ENCODE measurements around the gene MB21D2.

DNA sequence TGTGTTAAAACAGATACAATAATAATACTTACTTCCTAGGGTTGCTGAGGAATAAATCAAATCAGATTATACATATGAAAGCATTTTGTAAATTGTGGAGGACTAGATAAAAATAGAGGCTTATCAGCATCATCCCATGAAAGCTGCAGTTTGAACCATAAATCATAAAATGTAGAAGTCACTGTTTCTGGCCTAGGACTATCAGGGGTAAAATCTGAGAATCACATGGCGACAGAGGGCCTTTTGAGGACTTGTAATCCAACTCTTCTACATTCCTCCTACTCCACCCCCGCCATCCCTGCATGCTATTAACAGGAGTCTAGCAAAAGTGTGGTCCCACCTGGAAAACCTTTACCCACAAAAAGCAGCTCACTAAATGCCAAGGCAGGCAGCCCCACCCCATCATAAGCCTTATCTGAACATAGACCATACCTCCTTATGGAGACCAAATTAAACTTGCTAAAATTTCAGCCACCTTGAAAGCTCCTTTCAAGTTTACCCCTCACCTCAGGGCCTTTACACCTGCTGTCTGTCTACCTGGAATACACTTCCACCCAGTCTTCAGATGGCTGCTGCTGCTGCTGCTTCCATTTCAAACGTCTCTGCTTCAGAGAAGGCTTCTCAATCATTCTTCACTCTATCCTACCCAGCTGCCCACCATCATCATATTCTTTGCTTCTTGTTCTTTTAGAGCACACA, 11.5 kb downstream of the MB21D2 start:
- TF ChIP-seq EP300 (IDR thresholded peaks at IDR 0.05) (no peak), POLR2A (IDR thresholded peaks at IDR 0.05) (no peak)
